GM18873 (cell line): ENCODE measurements around the gene SMYD3.

Experiments
- ATAC-seq: cut with Tn5 transposase; IDR thresholded peaks from one replicate; pipeline ENCODE4 v1.9.1; 2021; ENCODE audit warnings: mild to moderate bottlenecking, moderate library complexity, moderate number of reproducible peaks; ENCODE audit not compliant: unreplicated experiment, low FRiP score

SMYD3 gene

DNA sequence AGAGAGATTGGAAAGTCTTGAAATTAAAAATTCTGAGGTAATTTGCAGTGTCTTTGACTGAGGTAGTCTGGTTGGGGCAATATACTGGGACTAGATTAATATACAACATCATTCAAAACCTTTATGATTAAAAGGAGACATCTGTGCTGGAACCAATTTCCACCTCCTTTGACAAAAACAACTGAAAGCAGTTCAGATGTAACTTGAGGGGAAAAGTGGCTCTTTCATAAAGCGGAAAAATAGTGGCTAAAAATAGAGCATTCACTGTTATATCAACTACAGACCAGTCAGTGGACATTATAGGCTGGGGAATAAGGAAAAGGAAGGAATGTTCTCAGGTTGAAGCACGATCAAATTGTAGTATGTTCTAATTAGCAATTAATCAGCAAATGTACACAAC lies 635.9 kb downstream of the SMYD3 start:
- no peak for ATAC-seq

- ATAC-seq = no peak
These were observed 636.4 kb downstream of the SMYD3 start for GRCh38 chr1:245870698-245871097.

DNA sequence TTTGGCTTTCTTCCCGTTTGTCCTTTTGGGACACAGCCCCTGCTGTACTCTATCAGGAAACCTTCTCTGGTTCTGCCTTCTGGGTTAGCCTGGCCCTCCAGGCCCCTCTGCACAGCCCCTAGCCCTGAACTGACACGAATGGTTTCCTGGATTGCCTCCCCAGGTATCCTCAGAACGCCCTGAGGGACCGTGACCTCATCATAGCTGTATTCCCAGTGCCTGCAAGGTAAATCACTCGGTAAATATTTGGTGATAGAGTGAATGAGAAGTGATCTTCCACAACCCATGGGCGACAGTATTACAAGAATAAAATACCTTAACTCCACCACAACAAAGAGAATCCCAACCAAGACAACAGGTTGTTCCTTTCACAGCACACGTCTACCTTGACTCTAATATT lies 637.2 kb downstream of the SMYD3 start:
- ATAC-seq = no peak

- no peak for ATAC-seq
These were observed 639.3 kb downstream of the SMYD3 start for GRCh38 chr1:245867738-245868137.

GRCh38 chr1:245864872-245865271 lies 642.2 kb downstream of the SMYD3 start:
- no peak for ATAC-seq

GRCh38 chr1:245863566-245864184 lies 643.4 kb downstream of the SMYD3 start:
- ATAC-seq = no peak

- ATAC-seq = no peak
These were observed 644.1 kb downstream of the SMYD3 start for GRCh38 chr1:245862812-245863540.

DNA sequence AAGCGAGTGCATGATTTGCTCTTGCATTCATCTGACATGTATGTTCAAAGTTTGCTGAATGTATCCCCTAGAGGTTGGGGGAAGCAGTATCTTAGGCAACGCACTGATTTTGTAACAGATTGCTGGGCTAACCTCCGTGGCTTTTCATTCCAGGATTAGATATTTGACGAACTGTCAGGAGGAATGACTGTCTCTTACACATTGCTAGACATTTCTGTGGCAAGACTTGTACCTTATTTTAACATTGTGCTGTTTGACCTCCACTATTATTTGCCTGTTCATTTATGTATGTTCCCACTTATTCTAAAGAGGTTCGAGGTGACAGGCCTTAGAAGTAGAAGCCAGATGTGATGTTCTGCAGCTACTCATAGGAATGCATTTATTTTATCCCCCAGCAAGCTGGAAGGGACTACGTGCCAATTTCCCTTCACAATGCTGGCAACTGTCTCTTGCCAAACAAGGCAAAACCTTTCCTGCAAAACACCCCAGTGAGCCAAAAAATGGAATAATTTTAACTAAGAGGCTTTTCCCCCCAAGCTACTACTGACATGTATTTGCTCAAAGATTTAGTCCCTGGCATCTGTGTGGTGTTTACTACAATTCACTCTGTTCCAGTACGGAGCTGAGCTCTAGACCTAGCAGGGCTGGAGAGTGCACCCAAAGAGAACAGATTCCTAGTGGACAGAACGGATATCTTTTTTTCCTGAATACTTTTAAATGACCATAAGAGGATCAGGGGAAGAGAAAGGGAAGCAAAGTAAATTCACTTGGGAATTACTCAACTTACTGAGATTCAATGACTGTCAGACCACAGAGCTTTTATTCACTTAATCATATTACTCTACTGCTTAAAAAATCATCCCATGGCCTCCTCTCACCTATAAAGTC lies 646.2 kb downstream of the SMYD3 start:
- ATAC-seq = no peak

GRCh38 chr1:245859493-245860114 lies 647.5 kb downstream of the SMYD3 start:
- no peak for ATAC-seq

GRCh38 chr1:245858722-245859492 lies 648.2 kb downstream of the SMYD3 start:
- no peak for ATAC-seq

GRCh38 chr1:245858022-245858721 lies 648.9 kb downstream of the SMYD3 start:
- no peak for ATAC-seq

- ATAC-seq = no peak
These were observed 650.0 kb downstream of the SMYD3 start for GRCh38 chr1:245856944-245857531.

DNA sequence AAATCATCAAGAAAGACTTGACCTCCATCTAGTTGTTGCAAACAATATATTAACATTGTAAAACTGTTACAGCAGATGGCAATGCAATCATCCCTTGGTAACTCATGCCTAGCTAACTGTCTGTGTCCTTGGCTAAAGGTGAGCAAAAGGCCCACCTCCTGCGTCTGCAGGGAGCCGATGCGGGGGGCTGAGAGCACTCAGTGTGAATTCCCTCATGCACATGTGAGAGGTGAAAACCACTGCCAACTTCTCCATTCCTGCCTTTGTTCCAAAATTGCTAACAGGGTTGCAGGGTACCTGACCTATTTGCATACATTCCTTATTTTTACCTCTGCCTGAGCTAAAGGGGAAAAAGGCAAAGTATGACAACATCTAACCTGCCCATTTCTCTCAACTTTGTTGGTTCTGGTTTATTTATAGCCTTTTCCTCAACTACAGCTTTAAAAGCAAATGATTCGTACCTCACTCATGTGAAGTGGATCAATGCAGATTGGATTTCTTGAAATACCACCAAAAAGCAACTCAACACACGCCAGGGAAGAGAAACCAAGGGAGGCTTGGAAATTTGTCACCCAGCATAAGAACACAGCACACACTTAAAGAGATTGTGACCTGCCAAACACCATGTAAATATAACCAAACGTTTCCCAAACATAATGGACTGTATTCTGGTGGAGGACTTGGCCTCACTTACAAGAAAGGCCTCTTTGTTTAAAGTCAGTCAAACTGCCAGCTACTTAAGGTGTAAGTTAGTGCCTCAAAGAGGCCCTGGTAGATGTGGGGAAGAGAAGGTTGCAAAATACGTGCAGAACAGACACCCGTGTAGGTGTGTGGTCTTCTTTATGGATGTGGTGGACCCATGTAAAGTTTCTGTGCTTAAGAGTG lies 651.0 kb downstream of the SMYD3 start:
- ATAC-seq = no peak

GRCh38 chr1:245853291-245853690 lies 653.8 kb downstream of the SMYD3 start:
- no peak for ATAC-seq

- no peak for ATAC-seq
These were observed 664.0 kb downstream of the SMYD3 start for GRCh38 chr1:245843101-245843500.

GRCh38 chr1:245842106-245842505 lies 665.0 kb downstream of the SMYD3 start:
- no peak for ATAC-seq

DNA sequence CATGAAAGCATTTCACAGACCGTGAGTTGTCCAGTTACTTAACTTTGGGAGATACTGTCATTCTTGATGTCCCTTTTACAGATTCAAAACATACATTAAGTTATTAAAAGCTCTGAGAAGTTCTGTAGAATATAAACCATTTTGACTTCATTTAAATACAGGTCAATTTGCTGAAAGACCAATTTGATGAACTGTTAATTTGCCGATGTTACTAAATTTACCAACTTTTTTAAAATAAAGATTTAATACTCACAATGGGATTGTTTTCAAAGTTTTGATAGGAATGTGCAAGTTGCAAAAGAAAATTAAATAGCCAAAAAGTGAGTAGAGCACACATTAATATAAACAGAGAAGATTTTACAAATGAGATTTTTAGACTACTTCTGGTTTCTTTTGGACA lies 666.1 kb downstream of the SMYD3 start:
- ATAC-seq = no peak

- no peak for ATAC-seq
These were observed 669.4 kb downstream of the SMYD3 start for GRCh38 chr1:245837718-245838117.
